Measurements from ENCODE around the gene MUSK.
"Not testable (repeated sequence)": the region's sequence is repeated elsewhere in the genome, so short reads cannot be mapped to it uniquely, and the experiment has no call there.

MUSK gene

GRCh38 chr9:110815361-110815760, 146.8 kb downstream of the MUSK start:
- no peak overlapping the region for H3K9ac ChIP-seq (ENCODE audit: low read length)
- no peaks in the 10 kb centered on the region for H3K36me3 ChIP-seq (ENCODE audit: control insufficient read depth, low read depth, low read length)
- no peak overlapping the region for H3K27ac ChIP-seq (ENCODE audit: low read length)
- no peak overlapping the region for H3K4me3 ChIP-seq (ENCODE audit: low read length)
- H3K9me3 ChIP-seq (ENCODE audit: control insufficient read depth, low read depth, low read length): no peaks in the 10 kb centered on the region
- H3K27me3 ChIP-seq (ENCODE audit: control insufficient read depth, insufficient read depth, low read length): no peaks in the 10 kb centered on the region
- no peaks in the 10 kb centered on the region for H3K4me1 ChIP-seq (ENCODE audit: control insufficient read depth, low read depth, low read length)

GRCh38 chr9:110820381-110820780, 151.8 kb downstream of the MUSK start:
- H3K36me3 ChIP-seq (ENCODE audit: control insufficient read depth, low read depth, low read length): no peaks in the 10 kb centered on the region
- no peaks in the 10 kb centered on the region for H3K27me3 ChIP-seq (ENCODE audit: control insufficient read depth, insufficient read depth, low read length)
- H3K9ac ChIP-seq (ENCODE audit: low read length): no peak overlapping the region
- no peaks in the 10 kb centered on the region for H3K4me1 ChIP-seq (ENCODE audit: control insufficient read depth, low read depth, low read length)
- no peaks in the 10 kb centered on the region for H3K9me3 ChIP-seq (ENCODE audit: control insufficient read depth, low read depth, low read length)
- no peak overlapping the region for H3K4me3 ChIP-seq (ENCODE audit: low read length)
- H3K27ac ChIP-seq (ENCODE audit: low read length): no peak overlapping the region

GRCh38 chr9:110821064-110821463, 152.5 kb downstream of the MUSK start:
- no peak overlapping the region for H3K9ac ChIP-seq (ENCODE audit: low read length)
- no peaks in the 10 kb centered on the region for H3K9me3 ChIP-seq (ENCODE audit: control insufficient read depth, low read depth, low read length)
- H3K4me3 ChIP-seq (ENCODE audit: low read length): no peak overlapping the region
- no peaks in the 10 kb centered on the region for H3K36me3 ChIP-seq (ENCODE audit: control insufficient read depth, low read depth, low read length)
- H3K4me1 ChIP-seq (ENCODE audit: control insufficient read depth, low read depth, low read length): peaks cover 4% of the 10 kb centered on the region
- H3K27ac ChIP-seq (ENCODE audit: low read length): no peak overlapping the region
- H3K27me3 ChIP-seq (ENCODE audit: control insufficient read depth, insufficient read depth, low read length): no peaks in the 10 kb centered on the region

GRCh38 chr9:110825129-110825528, 156.5 kb downstream of the MUSK start:
- H3K9me3 ChIP-seq (ENCODE audit: control insufficient read depth, low read depth, low read length); H3K4me1 ChIP-seq (ENCODE audit: control insufficient read depth, low read depth, low read length); H3K27me3 ChIP-seq (ENCODE audit: control insufficient read depth, insufficient read depth, low read length); H3K36me3 ChIP-seq (ENCODE audit: control insufficient read depth, low read depth, low read length); H3K9ac ChIP-seq (ENCODE audit: low read length); H3K27ac ChIP-seq (ENCODE audit: low read length); H3K4me3 ChIP-seq (ENCODE audit: low read length): not testable (repeated sequence)

GRCh38 chr9:110825950-110826349, 157.4 kb downstream of the MUSK start:
- Histone ChIP-seq H3K27me3 (ENCODE audit: control insufficient read depth, insufficient read depth, low read length) (no peaks in the 10 kb centered on the region), H3K4me1 (ENCODE audit: control insufficient read depth, low read depth, low read length) (peaks cover 9% of the 10 kb centered on the region), H3K9me3 (ENCODE audit: control insufficient read depth, low read depth, low read length) (no peaks in the 10 kb centered on the region), H3K27ac (ENCODE audit: low read length) (no peak overlapping the region), H3K9ac (ENCODE audit: low read length) (no peak overlapping the region), H3K36me3 (ENCODE audit: control insufficient read depth, low read depth, low read length) (no peaks in the 10 kb centered on the region), H3K4me3 (ENCODE audit: low read length) (no peak overlapping the region)

- H3K27me3 ChIP-seq (ENCODE audit: control insufficient read depth, insufficient read depth, low read length); H3K4me1 ChIP-seq (ENCODE audit: control insufficient read depth, low read depth, low read length); H3K36me3 ChIP-seq (ENCODE audit: control insufficient read depth, low read depth, low read length); H3K27ac ChIP-seq (ENCODE audit: low read length); H3K9ac ChIP-seq (ENCODE audit: low read length); H3K9me3 ChIP-seq (ENCODE audit: control insufficient read depth, low read depth, low read length); H3K4me3 ChIP-seq (ENCODE audit: low read length): not testable (repeated sequence)
These were observed 157.8 kb downstream of the MUSK start for GRCh38 chr9:110826400-110826799.

- Histone ChIP-seq H3K27ac (ENCODE audit: low read length) (no peak overlapping the region), H3K4me1 (ENCODE audit: control insufficient read depth, low read depth, low read length) (peaks cover 9% of the 10 kb centered on the region), H3K9ac (ENCODE audit: low read length) (no peak overlapping the region), H3K9me3 (ENCODE audit: control insufficient read depth, low read depth, low read length) (no peaks in the 10 kb centered on the region), H3K4me3 (ENCODE audit: low read length) (no peak overlapping the region), H3K27me3 (ENCODE audit: control insufficient read depth, insufficient read depth, low read length) (no peaks in the 10 kb centered on the region), H3K36me3 (ENCODE audit: control insufficient read depth, low read depth, low read length) (no peaks in the 10 kb centered on the region)
These were observed 159.7 kb downstream of the MUSK start for GRCh38 chr9:110828264-110828663.

GRCh38 chr9:110830495-110830894, 161.9 kb downstream of the MUSK start:
- Histone ChIP-seq H3K36me3 (ENCODE audit: control insufficient read depth, low read depth, low read length) (no peaks in the 10 kb centered on the region), H3K9ac (ENCODE audit: low read length) (no peak overlapping the region), H3K4me3 (ENCODE audit: low read length) (no peak overlapping the region), H3K27ac (ENCODE audit: low read length) (no peak overlapping the region), H3K4me1 (ENCODE audit: control insufficient read depth, low read depth, low read length) (peaks cover 9% of the 10 kb centered on the region), H3K9me3 (ENCODE audit: control insufficient read depth, low read depth, low read length) (no peaks in the 10 kb centered on the region), H3K27me3 (ENCODE audit: control insufficient read depth, insufficient read depth, low read length) (no peaks in the 10 kb centered on the region)

- no peaks in the 10 kb centered on the region for H3K9me3 ChIP-seq (ENCODE audit: control insufficient read depth, low read depth, low read length)
- H3K36me3 ChIP-seq (ENCODE audit: control insufficient read depth, low read depth, low read length): no peaks in the 10 kb centered on the region
- H3K9ac ChIP-seq (ENCODE audit: low read length): no peak overlapping the region
- H3K4me1 ChIP-seq (ENCODE audit: control insufficient read depth, low read depth, low read length): no peaks in the 10 kb centered on the region
- H3K4me3 ChIP-seq (ENCODE audit: low read length): no peak overlapping the region
- H3K27ac ChIP-seq (ENCODE audit: low read length): no peak overlapping the region
- no peaks in the 10 kb centered on the region for H3K27me3 ChIP-seq (ENCODE audit: control insufficient read depth, insufficient read depth, low read length)
These were observed 164.3 kb downstream of the MUSK start for GRCh38 chr9:110832926-110833325.

- no peaks in the 10 kb centered on the region for H3K27me3 ChIP-seq (ENCODE audit: control insufficient read depth, insufficient read depth, low read length)
- no peak overlapping the region for H3K9ac ChIP-seq (ENCODE audit: low read length)
- H3K36me3 ChIP-seq (ENCODE audit: control insufficient read depth, low read depth, low read length): no peaks in the 10 kb centered on the region
- H3K9me3 ChIP-seq (ENCODE audit: control insufficient read depth, low read depth, low read length): no peaks in the 10 kb centered on the region
- H3K4me3 ChIP-seq (ENCODE audit: low read length): no peak overlapping the region
- H3K27ac ChIP-seq (ENCODE audit: low read length): no peak overlapping the region
- H3K4me1 ChIP-seq (ENCODE audit: control insufficient read depth, low read depth, low read length): no peaks in the 10 kb centered on the region
These were observed 166.8 kb downstream of the MUSK start for GRCh38 chr9:110835404-110835803.

- no peak overlapping the region for H3K9ac ChIP-seq (ENCODE audit: low read length)
- H3K27ac ChIP-seq (ENCODE audit: low read length): no peak overlapping the region
- no peaks in the 10 kb centered on the region for H3K4me1 ChIP-seq (ENCODE audit: control insufficient read depth, low read depth, low read length)
- no peaks in the 10 kb centered on the region for H3K9me3 ChIP-seq (ENCODE audit: control insufficient read depth, low read depth, low read length)
- H3K4me3 ChIP-seq (ENCODE audit: low read length): no peak overlapping the region
- no peaks in the 10 kb centered on the region for H3K36me3 ChIP-seq (ENCODE audit: control insufficient read depth, low read depth, low read length)
- H3K27me3 ChIP-seq (ENCODE audit: control insufficient read depth, insufficient read depth, low read length): no peaks in the 10 kb centered on the region
These were observed 167.3 kb downstream of the MUSK start for GRCh38 chr9:110835859-110836271.

GRCh38 chr9:110837401-110838005, 168.9 kb downstream of the MUSK start:
- H3K9me3 ChIP-seq (ENCODE audit: control insufficient read depth, low read depth, low read length): no peaks in the 10 kb centered on the region
- H3K27me3 ChIP-seq (ENCODE audit: control insufficient read depth, insufficient read depth, low read length): no peaks in the 10 kb centered on the region
- no peaks in the 10 kb centered on the region for H3K4me1 ChIP-seq (ENCODE audit: control insufficient read depth, low read depth, low read length)
- H3K4me3 ChIP-seq (ENCODE audit: low read length): no peak overlapping the region
- no peaks in the 10 kb centered on the region for H3K36me3 ChIP-seq (ENCODE audit: control insufficient read depth, low read depth, low read length)
- no peak overlapping the region for H3K9ac ChIP-seq (ENCODE audit: low read length)
- no peak overlapping the region for H3K27ac ChIP-seq (ENCODE audit: low read length)
